Measurements from ENCODE around the gene ACIN1.

DNA sequence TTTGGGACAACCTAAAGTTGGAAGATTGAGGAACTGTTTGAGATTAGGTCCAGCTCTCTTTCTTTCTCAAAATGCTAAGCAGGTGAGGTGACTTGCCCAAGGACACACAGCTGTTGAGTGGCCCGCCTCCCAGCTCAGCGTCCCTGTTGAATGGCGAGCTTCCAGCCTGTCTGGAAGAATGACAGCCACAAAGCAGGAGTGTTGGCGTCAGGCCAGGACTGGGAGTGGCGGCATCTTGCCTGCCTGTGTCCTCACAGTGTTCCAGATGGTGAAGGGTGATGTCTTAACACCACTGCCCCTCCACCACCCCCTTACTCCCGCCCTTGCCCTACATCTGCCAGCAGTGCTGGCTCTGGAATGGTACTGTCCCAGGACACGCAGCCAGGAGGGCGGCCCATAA lies 28.5 kb upstream of the ACIN1 start:
- TF ChIP-seq EZH2 (IDR thresholded peaks at IDR 0.05; ENCODE audit: low read depth): no peak
- TF ChIP-seq, protein P1, sequence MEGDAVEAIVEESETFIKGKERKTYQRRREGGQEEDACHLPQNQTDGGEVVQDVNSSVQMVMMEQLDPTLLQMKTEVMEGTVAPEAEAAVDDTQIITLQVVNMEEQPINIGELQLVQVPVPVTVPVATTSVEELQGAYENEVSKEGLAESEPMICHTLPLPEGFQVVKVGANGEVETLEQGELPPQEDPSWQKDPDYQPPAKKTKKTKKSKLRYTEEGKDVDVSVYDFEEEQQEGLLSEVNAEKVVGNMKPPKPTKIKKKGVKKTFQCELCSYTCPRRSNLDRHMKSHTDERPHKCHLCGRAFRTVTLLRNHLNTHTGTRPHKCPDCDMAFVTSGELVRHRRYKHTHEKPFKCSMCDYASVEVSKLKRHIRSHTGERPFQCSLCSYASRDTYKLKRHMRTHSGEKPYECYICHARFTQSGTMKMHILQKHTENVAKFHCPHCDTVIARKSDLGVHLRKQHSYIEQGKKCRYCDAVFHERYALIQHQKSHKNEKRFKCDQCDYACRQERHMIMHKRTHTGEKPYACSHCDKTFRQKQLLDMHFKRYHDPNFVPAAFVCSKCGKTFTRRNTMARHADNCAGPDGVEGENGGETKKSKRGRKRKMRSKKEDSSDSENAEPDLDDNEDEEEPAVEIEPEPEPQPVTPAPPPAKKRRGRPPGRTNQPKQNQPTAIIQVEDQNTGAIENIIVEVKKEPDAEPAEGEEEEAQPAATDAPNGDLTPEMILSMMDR (conservative IDR thresholded peaks at IDR 0.05): no peak
